ENCODE data around the gene ADPRS. TPM values are rescaled to one million over a fixed set of nuclear protein-coding genes. Genes with fewer than 3 reads are reported as not detected.

ADPRS gene
- total RNA-seq: 16.9 TPM
- long read RNA-seq, transcript ADPRHL2-201 (6 exons, 1,668 nt): major isoform, 78 of 89 reads
- long read RNA-seq, partial matches to known transcripts: 7 of 89 reads
- long read RNA-seq, other reads (novel, unspliced or antisense): 4 of 89 reads

DNA sequence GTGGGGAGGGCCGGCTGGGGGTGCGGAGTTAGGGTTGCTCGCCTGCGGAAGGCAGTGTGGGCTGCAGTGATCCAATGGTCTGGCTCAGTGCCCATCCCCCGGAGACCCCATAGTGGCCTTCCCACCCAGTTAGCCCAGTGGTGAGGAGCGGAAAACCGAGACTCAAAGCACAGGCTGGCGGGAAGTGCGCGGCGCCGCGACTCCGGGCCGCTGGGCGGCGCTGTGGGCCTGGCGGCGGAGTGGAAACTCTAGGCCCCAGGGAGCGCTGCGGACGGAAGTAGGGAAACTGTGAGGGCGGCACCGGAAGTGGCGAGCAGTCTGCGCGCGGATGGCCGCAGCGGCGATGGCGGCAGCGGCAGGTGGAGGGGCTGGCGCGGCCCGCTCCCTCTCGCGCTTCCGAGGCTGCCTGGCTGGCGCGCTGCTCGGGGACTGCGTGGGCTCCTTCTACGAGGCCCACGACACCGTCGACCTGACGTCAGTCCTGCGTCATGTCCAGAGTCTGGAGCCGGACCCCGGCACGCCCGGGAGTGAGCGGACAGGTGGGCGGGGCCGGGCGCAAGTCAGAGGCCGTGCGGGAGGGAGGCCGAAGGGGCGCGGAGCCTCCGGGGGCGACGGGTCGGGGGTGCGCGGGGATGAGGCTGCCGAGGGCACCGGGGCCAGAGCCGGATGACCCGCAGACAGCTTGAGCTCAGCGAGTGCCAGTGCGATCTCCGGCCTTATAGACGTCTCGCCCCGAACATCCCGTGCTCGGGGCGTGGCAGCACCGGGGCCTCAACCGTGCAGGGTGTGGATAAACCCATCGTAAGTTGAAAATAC lies at the start of gene ADPRS:
Gene ADPRS, plus strand, starts transcription at position 316 of the 816 bp plus-strand sequence. Its CDS starts 13 bp downstream, at position 329.
- peak; percentile 94 for ATAC-seq
- peak; percentile 93 for DNase-seq
- intact Hi-C loops (cut with micrococcal nuclease): no loop called here

DNA sequence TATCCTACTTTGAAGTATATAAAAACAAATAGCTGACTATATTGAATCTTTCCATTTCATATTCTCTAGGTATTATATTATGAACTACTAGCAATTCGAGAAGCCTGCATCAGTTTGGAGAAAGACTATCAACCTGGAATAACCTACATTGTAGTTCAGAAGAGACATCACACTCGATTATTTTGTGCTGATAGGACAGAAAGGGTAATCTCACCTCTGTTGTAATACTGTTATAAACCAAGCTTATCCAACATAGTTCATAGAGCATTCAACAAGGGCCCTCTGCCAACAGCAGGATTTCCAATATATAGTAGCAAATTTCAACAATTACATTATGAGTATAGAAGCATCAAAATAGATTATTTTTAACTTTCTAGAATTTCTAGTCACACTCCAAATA lies 48.5 kb upstream of the ADPRS start:
- no peak for DNase-seq
- intact Hi-C loops (cut with micrococcal nuclease): no loop called here
- ATAC-seq: no peak

DNA sequence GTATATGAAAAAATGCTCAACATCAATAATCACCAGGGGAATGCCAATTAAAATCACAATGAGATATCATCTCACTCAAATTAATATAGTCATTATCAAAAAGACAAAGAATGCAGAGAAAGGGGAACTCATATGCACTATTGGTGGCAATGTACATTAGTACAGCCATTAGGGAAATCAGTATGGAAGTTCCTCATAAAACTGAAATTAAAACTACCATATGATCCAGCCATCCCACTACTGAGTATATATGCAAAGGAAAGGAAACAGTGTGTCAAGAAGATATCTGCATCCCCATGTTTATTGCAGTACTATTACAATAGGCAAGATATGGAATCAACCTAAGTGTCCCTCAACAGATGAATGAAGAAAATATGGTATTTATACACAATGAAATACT lies 36.9 kb upstream of the ADPRS start:
- intact Hi-C loops (cut with micrococcal nuclease): no loop called here
- ATAC-seq (no peak), DNase-seq (no peak)

GRCh38 chr1:36053978-36054377 lies 34.7 kb upstream of the ADPRS start:
- intact Hi-C loops (cut with micrococcal nuclease): no loop called here
- DNase-seq: no peak
- no peak for ATAC-seq

DNA sequence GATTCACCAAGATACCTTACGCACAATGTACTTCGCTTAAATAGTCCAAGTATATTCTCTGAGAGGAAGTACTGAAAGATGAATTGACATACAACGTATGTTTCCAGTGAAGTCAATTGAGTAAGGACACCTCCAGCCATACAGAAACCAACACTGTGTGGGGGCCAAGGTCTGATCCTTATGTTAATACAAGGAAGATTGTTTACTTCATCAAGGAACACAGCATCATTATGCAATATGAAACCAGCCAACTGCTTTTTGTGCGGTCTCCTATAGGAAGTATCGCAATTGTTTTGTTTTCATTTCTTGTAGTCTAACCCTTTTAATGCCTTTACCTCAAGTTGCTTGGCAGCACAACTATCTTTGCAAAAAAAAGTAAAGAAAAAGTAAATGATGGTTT lies 33.0 kb upstream of the ADPRS start:
- intact Hi-C loops (cut with micrococcal nuclease): no loop called here
- no peak for DNase-seq
- ATAC-seq: no peak

GRCh38 chr1:36062315-36062714 lies 26.4 kb upstream of the ADPRS start:
- DNase-seq (no peak), ATAC-seq (no peak)
- intact Hi-C loops (cut with micrococcal nuclease): no loop called here

- no peak for DNase-seq
- ATAC-seq: no peak
- intact Hi-C loops (cut with micrococcal nuclease): no loop called here
Observed at GRCh38 chr1:36067871-36068270, 20.8 kb upstream of the ADPRS start.

DNA sequence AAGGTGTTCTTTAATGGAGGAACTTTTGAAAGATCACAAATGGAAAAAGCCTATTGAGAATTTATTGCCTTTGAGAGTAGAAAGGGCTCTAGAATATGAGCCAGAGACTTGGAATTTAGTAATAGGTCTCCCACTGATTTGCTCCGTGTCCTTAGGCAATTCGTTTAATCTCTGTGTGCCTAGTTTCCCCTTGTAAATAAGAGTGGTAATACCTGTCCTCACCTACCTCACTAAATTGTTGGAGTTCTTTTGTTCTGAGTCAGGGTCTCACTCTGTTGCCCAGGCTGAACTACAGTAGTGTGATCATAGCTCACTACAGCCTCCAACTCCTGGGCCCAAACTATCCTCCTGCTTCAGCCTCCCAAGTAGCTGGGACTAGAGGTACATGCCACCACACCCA lies 19.8 kb upstream of the ADPRS start:
- DNase-seq: no peak
- intact Hi-C loops (cut with micrococcal nuclease): no loop called here
- ATAC-seq: no peak

- intact Hi-C loops (cut with micrococcal nuclease): no loop called here
- DNase-seq: no peak
- ATAC-seq: no peak
Observed at GRCh38 chr1:36070349-36070748, 18.3 kb upstream of the ADPRS start.

- ATAC-seq: no peak
- DNase-seq: no peak
- intact Hi-C loops (cut with micrococcal nuclease): no loop called here
Observed at GRCh38 chr1:36076979-36077573, 11.6 kb upstream of the ADPRS start.

DNA sequence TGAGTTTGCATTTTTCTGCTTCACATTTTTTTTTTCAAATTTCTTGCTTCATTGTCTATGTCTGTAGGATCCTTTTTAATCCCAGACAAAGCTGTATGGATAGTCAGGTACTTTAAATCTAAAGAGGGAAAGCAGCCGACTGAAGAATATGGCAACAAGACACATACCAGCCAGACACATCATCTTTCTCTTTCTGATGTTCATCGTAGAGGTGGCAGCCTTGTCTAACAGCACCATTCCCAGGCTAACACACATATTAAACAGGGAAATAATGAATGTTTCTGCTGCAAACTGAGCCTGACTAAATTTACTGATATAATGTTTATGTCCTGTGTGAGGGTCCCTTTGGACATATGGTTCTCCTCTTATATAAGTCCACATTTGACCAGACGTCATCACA lies 8.5 kb upstream of the ADPRS start:
- intact Hi-C loops (cut with micrococcal nuclease): no loop called here
- no peak for ATAC-seq
- DNase-seq: no peak

GRCh38 chr1:36080801-36081200 lies 7.9 kb upstream of the ADPRS start:
- no peak for DNase-seq

GRCh38 chr1:36081926-36082485 lies 6.7 kb upstream of the ADPRS start:
- intact Hi-C loops (cut with micrococcal nuclease): no loop called here
- no peak for ATAC-seq

More at GRCh38 chr1:36080801-36081200, 7.9 kb upstream of the ADPRS start:
- ATAC-seq: no peak
- intact Hi-C loops (cut with micrococcal nuclease): no loop called here

DNA sequence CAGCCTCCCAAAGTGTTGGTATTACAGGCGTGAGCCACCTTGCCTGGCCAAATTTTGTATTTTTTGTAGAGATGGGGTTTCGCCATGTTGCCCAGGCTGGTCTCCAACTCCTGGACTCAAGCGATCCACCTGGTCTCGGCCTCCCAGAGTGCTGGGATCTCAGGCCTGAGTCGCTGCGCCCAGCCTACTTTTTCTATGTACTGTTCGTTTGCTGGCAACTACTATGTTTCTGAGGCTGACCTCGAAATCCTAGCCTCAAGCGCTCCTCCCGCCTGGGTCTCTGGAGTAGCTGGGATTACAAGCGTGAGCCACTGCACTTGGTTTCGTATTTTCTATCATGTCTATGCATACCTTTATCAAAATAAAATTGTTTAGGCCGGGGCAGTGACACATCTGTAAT lies 5.5 kb upstream of the ADPRS start:
- intact Hi-C loops (cut with micrococcal nuclease): no loop called here
- DNase-seq: no peak
- ATAC-seq: no peak

More at GRCh38 chr1:36081926-36082485, 6.7 kb upstream of the ADPRS start:
- DNase-seq: no peak

DNA sequence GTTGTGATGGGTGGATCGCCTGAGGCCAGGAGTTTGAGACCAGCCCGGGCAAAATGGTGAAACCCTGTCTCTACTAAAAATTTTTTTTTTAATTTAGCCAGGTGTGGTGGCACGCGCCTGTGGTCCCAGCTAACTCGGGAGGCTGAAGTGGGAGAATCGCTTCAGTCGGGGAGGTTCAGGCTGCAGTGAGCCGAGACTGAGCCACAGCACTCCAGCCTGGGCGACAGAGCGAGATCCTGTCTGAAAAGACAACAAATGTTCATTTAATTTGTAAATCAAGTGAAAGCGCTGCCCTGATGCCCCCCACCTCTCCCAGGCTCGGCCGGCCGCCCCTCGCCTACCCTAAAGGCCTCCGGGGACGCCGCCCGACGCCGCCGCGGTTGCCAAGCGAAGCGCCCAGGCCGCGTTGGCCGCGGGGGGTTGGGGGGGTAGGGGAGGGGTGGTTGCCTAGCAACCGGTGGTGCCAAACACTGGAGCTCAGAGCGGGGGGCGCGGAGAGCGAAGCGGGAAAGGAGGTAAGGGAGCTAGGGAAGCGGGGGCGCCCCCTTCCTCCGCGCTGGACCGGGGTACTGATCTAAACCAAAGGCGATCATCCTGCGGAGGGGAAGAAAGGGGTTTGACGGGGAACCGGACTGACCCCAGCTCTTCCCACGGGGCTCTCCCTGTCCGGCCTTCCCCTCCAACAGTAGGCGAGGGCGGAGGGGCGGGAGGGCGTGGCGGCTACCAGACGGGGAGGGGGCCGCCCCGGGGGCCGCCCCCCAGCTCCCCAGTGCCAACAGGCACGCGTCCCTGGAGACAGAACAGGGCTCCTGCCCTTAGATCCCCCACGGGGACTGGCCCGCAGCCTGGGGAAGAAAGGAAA lies 4.8 kb upstream of the ADPRS start, which contains the start of gene TEKT2:
Gene TEKT2, plus strand, starts transcription at position 460 of the 862 bp plus-strand sequence. CDS start 828 bp downstream, outside the sequence.
- ATAC-seq: no peak
- DNase-seq: peak; percentile 46
- intact Hi-C loops (cut with micrococcal nuclease): no loop called here

- no peak for ATAC-seq
- intact Hi-C loops (cut with micrococcal nuclease): no loop called here
- DNase-seq: no peak
Observed at GRCh38 chr1:36084497-36085115, 4.1 kb upstream of the ADPRS start.

- intact Hi-C loops (cut with micrococcal nuclease): no loop called here
- DNase-seq (no peak), ATAC-seq (no peak)
Observed at GRCh38 chr1:36085126-36085525, 3.6 kb upstream of the ADPRS start.

GRCh38 chr1:36085686-36086526 lies 2.8 kb upstream of the ADPRS start:
- intact Hi-C loops (cut with micrococcal nuclease): no loop called here
- DNase-seq: no peak
- ATAC-seq: no peak
